ENCODE data around the gene CYP19A1.

The CYP19A1 gene

GRCh38 chr15:51366071-51366470 lies 27.7 kb upstream of the CYP19A1 start:
- TF ChIP-seq POLR2AphosphoS5 (IDR thresholded peaks at IDR 0.05; ENCODE audit: low read depth, low read length) (no peak), SIN3A (IDR thresholded peaks at IDR 0.05; ENCODE audit: borderline replicate concordance, insufficient read depth, low read length) (no peak), FOXP2 (optimal IDR thresholded peaks at IDR 0.05; ENCODE audit: borderline replicate concordance, extremely low read depth, extremely low read length, insufficient read depth) (no peak), TAF1 (IDR thresholded peaks at IDR 0.05; ENCODE audit: borderline replicate concordance, insufficient read depth, low read length) (no peak), REST (IDR thresholded peaks at IDR 0.05; ENCODE audit: insufficient read depth in 1 of 2, low read depth in 2 of 2, low read length in 2 of 2) (no peak)

GRCh38 chr15:51365417-51365816 lies 27.0 kb upstream of the CYP19A1 start:
- no peak for TF ChIP-seq FOXP2 (optimal IDR thresholded peaks at IDR 0.05; ENCODE audit: borderline replicate concordance, extremely low read depth, extremely low read length, insufficient read depth)
- TF ChIP-seq TAF1 (IDR thresholded peaks at IDR 0.05; ENCODE audit: borderline replicate concordance, insufficient read depth, low read length) = no peak

GRCh38 chr15:51363383-51363782 lies 25.0 kb upstream of the CYP19A1 start:
- TF ChIP-seq TAF1 (IDR thresholded peaks at IDR 0.05; ENCODE audit: borderline replicate concordance, insufficient read depth, low read length) (no peak), SIN3A (IDR thresholded peaks at IDR 0.05; ENCODE audit: borderline replicate concordance, insufficient read depth, low read length) (no peak), FOXP2 (optimal IDR thresholded peaks at IDR 0.05; ENCODE audit: borderline replicate concordance, extremely low read depth, extremely low read length, insufficient read depth) (no peak), POLR2AphosphoS5 (IDR thresholded peaks at IDR 0.05; ENCODE audit: low read depth, low read length) (no peak), REST (IDR thresholded peaks at IDR 0.05; ENCODE audit: insufficient read depth in 1 of 2, low read depth in 2 of 2, low read length in 2 of 2) (no peak)

GRCh38 chr15:51359981-51360380 lies 21.6 kb upstream of the CYP19A1 start:
- no peak for TF ChIP-seq POLR2AphosphoS5 (IDR thresholded peaks at IDR 0.05; ENCODE audit: low read depth, low read length)
- no peak for TF ChIP-seq TAF1 (IDR thresholded peaks at IDR 0.05; ENCODE audit: borderline replicate concordance, insufficient read depth, low read length)
- TF ChIP-seq FOXP2 (optimal IDR thresholded peaks at IDR 0.05; ENCODE audit: borderline replicate concordance, extremely low read depth, extremely low read length, insufficient read depth) = no peak
- TF ChIP-seq REST (IDR thresholded peaks at IDR 0.05; ENCODE audit: insufficient read depth in 1 of 2, low read depth in 2 of 2, low read length in 2 of 2) = no peak
- no peak for TF ChIP-seq SIN3A (IDR thresholded peaks at IDR 0.05; ENCODE audit: borderline replicate concordance, insufficient read depth, low read length)

GRCh38 chr15:51356983-51357382 lies 18.6 kb upstream of the CYP19A1 start:
- TF ChIP-seq SIN3A (IDR thresholded peaks at IDR 0.05; ENCODE audit: borderline replicate concordance, insufficient read depth, low read length) = no peak
- TF ChIP-seq FOXP2 (optimal IDR thresholded peaks at IDR 0.05; ENCODE audit: borderline replicate concordance, extremely low read depth, extremely low read length, insufficient read depth) = no peak
- TF ChIP-seq REST (IDR thresholded peaks at IDR 0.05; ENCODE audit: insufficient read depth in 1 of 2, low read depth in 2 of 2, low read length in 2 of 2) = no peak
- no peak for TF ChIP-seq POLR2AphosphoS5 (IDR thresholded peaks at IDR 0.05; ENCODE audit: low read depth, low read length)
- TF ChIP-seq TAF1 (IDR thresholded peaks at IDR 0.05; ENCODE audit: borderline replicate concordance, insufficient read depth, low read length) = no peak

Data from PFSK-1 (cell line).